Suppressor macrophage treated with lipopolysaccharide for 4 hours (primary cell): ENCODE data around the gene BABAM1.
"Not testable (repeated sequence)": the region's sequence is repeated elsewhere in the genome, so short reads cannot be mapped to it uniquely, and the experiment has no call there.

Experiments
- DNase-seq: peaks from one replicate; pipeline ENCODE4 v3.0.0-alpha.2; 2020

BABAM1 gene

GRCh38 chr19:17243830-17244617 lies 23.2 kb upstream of the BABAM1 start:
- no peak for DNase-seq

DNA sequence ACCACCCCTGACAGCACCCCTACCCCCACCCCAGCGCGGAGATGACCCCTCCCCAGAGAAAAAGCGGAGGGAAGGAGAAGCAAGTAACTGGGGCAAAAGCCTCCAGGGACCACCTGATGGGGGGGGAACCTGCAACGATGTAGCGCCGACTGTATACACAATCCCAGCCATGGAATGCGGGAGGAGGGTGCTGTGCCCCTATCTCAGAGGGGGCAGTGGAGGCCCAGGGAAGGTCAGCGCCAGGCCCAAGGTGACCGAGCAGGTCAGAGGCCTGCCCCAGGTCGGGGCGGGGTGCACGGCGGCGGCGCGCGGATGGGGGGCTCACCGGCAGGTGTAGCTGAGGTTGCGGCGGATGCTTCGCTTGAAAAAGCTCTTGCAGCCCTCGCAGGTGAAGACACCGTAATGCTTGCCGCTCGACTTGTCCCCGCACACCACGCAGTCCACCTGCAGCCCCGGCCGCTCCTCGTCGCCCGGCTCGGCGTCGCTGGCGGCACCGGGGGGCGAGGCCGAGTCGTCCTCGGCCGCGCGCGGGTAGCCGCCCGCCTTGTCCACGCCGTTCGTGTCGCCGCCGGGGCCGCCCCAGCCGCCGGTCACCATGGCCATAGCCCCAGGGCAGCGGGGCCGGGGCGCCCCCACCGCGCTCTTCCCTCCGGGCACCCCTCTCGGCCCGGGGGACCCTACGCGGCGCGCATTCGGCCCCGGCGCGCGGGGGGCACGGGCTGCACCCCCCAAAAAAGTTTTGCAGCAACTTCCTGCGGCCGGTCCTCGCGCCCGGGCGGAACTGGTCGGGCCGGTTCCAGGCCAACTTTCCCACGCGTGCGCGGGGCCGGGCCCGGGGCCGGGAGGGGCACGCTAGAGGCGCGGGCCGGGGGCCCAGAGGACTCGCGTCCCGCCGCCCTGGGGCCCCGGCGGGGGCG lies 22.4 kb upstream of the BABAM1 start:
- DNase-seq: peak; percentile 30

DNA sequence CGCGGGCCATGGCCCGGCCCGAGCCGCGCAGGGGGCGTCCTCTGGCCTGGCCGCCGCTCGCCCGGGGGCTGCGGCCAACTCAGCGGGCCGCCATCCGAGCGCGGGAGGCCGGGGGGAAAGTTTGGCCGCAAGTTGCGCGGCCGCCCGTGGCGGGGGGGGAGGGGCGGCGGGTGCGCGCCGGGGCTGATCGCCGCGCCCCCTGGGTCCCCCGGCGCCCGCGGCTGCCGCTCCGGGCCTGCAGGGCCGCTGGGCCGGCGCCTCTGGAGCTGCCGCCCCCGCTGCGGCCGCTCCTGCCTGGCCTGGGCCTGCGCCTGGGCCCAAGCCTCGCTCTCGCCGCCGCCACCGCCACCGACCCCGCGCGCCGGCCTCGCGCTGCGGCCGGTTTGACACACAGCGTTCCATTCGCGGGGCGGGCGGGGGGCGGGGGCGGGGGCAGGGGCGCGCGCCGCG lies 21.7 kb upstream of the BABAM1 start, which contains the start of gene NR2F6:
Gene NR2F6, minus strand, starts transcription at position 385 of the 450 bp plus-strand sequence. CDS start 699 bp downstream, outside the sequence.
- DNase-seq: no peak

DNA sequence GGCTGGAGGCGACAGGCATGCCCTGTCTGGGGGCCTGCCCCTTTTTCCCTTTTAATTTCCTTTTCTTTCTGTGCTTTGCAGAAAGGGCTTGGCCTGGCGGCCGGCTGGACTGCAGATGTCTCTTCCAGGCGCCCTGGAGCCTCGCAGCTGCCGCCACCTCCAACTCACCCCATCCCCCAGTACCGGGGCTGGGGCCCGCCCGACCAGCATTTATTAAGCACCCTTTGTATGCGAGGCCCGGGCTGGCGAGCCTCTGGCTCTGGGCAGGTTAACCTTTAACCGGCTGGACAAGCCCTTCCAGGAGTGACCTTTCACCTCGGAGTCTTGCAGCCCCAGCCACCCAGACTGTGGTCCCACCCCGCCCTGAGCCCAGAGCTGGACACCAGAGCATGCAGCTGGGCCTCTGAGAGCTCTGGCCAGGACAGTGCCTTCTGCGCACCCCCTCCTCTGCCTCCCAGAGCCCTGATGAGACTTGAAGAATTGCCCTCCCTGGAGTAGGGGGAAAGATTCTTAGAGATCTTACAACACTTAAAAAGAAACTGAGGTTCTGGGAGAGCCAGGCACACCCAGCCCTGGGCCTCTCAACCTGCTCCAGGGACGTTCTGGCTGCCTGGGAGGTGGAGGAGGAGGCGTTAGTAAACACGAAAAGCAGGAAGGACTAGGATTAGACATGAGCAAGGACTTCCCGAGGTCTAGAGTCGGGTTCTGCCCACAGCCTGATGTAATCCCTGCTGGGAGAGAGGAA lies 20.4 kb upstream of the BABAM1 start:
- DNase-seq: peak; percentile 46

DNA sequence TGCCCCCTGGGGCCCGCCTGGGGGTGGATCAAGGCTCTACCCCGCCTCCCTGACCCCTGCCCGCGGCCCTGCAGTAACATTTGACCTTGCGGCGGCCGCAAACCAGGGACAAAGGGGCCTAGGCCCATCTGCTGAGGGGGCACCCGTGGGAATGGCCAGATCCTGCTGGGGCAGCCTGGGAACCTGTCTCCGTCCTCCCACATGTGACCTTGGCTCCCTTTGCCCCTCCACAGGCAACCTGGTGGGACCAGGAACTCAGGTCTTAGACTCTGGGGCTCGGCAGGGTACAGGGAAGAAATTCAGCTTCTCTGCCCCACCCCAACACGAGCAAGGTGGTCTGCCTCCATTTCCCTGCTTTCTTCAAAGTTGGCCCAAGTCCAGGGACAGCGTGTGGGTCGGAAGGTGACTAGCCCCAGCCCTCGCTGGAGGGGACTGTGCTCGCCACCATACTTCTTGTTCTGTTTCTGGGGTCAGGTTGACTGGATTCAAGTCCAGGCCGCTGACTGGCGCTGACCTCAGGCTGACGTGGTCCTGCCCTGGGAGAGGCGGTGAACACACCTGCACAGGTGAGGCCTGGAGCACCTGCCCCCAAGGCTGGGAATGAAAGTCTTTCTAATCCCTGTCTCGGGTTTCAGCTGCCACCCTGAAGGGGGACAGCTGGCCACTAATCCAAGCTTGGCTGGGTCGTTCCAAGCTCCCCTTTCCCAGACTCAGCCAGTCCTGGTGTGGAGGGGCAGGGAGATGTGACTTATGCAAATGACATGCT lies 19.0 kb upstream of the BABAM1 start:
- DNase-seq: no peak

DNA sequence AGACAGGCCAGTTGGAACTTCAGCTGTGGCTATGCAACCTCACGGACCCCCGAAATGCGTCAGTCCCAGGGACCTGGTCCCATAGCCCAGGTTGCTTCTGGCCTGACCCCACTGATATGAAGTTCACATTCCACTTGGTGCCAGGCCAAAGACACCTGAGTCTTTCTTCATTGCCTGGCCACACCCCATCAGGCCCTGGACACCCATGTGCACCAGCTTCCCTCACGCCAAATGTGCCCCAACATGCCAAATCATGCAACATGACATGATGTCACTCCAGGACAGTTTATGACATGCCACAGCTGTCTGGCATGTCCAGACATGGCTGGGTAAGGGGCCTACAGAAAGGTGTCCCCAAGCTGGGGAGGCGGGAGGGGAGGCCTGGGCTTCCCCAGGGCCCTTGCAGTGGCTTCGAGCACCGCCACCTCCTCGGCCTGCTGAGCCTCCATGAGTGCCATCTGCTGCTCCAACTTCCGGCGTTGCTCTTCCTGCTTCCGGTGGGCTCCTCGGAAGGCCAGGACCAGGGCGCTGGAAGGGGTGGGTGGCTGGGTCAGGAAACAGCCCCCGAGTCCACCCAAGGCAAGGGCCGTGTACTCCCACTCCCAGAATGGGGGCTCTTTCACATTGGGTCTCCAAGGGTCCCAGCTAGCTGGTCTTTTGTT lies 17.2 kb upstream of the BABAM1 start:
- DNase-seq: no peak

- DNase-seq: no peak
These were observed 12.6 kb upstream of the BABAM1 start for GRCh38 chr19:17254636-17255035.

DNA sequence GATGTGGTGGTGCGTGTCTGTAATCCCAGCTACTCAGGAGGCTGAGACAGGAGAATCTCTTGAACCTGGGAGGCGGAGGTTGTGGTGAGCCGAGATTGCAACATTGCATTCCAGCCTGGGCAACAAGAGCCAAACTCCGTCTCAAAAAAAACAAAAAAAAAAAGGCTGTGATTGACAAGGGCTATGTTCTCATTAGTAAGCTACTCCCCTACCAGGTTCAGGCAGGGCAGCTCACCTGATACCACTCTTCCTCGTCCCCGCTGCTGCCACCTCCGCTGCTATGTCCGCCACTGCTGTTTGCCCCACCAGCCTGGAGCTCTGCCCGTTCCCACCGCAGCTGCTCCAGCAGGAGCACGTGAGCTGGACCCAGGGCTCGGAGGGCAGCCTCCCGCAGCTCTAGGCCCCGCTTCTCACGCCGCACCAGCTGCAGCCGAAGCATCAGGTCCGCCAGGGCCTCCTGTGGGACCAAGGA lies 12.1 kb upstream of the BABAM1 start:
- no peak for DNase-seq

- DNase-seq: no peak
These were observed 11.1 kb upstream of the BABAM1 start for GRCh38 chr19:17256130-17256529.

DNA sequence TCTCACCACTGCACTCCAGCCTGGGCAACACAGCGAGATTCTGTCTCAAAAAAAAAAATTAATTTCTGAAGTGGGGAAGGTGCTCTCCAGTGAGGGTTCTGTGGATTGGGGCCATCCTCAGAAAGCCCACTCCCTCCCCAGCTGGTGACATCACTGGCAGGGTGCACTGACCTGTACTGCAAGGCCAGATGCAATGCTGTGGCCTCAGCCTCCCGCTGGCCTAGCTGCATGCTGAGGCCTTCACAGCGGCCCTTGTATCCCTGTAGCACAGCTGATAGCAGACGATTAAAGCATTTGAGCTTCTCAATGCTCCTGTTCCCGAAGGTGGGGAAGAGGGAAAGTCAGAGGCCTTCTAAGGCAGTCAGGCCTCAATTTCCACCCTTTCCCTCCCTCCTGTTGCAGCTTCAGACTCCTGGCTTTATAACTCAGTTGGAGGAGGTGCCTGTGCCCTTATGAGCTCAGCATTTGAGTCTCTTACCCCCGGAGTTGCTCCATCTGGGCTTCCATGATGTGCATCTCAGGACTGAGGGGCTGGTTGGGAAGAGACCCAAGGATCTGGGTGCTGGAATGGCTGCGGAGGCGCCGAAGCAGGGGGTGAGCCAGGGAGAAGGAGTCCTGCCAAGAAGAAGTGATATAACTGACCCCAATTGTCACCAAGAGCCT lies 8.0 kb upstream of the BABAM1 start:
- DNase-seq: no peak

GRCh38 chr19:17259934-17260333 lies 7.3 kb upstream of the BABAM1 start:
- no peak for DNase-seq

DNA sequence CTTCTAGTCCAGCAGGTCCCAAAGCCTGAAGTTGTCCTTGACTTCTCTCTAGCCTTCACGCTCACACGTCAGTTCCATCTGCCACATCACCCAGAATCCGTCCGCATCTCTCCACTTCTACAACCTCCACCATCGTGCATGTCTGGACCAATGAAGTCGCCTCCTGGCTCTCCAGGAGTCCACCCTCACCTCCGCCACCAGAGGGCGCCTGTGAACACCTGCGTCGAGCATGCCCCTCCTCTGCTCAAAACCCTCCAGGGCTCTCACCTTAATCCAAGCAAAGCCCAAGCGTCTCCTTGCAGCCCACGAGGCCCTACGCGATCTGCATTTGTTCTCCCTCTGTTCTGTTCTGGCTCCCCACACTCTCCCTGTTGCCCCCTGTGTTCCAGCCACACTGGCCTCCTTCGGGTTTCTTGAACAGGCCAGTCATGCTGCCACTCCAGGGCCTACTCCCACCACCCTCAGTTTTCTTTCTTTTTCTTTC lies 6.4 kb upstream of the BABAM1 start:
- peak; percentile 85 for DNase-seq

- DNase-seq: no peak
These were observed 4.7 kb upstream of the BABAM1 start for GRCh38 chr19:17262557-17262956.

DNA sequence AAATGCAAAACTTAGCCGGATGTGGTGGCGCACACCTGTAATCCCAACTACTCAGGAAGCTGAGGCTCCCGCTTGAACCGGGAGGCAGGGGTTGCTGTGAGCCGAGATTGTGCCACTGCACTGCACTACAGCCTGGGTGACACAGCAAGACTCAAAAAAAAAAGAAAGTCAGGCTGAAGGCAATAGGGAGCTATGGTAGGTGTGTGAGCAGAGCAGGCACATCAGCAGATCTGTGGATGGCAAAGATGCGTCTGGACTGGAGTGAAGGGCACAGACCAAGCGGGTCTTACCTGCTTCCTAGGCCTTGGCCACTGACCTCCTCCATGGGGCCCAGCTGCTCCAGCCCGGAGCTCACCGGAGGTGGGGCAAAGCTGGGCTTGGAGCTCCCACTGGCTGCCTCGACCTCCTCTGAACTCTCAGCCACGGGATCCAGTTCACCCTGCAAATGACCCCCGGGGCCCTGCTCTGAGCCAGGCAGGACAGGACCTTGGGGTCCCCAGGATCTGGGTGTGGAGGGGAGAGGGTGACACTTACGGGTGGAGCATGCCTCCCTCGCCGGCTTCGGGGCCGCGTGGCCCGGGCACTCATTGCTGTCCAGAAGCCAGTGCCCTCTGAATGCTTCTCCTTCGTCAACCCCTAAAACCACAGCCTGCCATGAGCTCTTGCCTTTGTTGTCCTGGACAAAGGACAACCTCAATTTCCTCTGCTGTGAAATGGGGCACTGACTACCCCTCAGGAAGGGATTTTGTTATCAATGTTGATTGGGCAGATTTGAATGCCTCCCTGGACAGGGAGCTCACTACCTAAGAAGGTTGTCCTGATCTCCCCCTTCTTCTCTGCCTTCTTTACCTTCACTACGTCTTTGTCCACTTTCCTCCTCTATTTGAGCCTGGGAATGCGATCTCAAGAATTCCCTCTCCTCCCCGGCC lies 3.3 kb upstream of the BABAM1 start:
- DNase-seq: no peak

GRCh38 chr19:17264641-17264979 lies 2.6 kb upstream of the BABAM1 start, which contains the start of gene USHBP1:
Gene USHBP1 (minus strand): TSS chr19:17264745. CDS start chr19:17264299, 446 bp downstream.
- no peak for DNase-seq

DNA sequence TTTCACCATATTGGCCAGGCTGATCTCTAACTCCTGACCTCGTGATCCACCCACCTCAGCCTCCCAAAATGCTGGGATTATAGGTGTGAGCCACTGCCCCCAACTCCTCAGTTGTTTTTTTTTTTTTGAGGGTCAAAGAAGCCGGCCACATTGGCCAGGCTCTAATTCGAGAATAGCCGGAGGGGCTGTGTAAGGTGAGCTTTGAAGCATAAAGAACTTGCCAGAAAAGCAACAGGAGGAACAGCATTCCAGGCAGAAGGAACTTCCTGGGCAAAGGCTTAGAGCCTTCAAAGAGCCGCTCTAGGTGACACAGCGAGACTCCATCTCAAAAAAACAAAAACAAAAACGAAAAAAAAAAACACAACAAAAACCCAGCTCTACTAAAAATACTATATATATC lies 1.2 kb upstream of the BABAM1 start:
- DNase-seq: no peak

DNA sequence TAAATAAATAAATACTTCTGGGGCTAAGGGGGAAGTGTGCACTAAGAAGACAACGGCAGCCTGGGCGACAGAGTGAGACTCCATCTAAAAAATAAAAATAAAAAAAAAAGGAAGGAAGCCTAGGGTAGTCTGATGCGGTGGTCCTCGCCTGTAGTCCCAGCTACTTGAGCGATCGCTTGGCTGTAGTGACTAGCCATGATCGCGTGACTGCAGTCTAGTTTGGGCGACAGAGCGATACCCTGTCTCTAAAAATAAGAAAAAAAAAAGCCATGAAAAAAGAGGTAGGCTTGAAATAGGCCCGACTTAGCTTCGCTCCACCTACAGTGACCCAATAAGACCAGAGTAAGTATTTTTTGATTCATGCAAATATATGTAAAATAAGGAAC lies 661 bp upstream of the BABAM1 start:
- no peak for DNase-seq

- no peak for DNase-seq
These were observed 1.5 kb downstream of the BABAM1 start for GRCh38 chr19:17268754-17269153.

- not testable (repeated sequence) for DNase-seq
These were observed 7.6 kb downstream of the BABAM1 start for GRCh38 chr19:17274892-17275291.
